GM19035 (cell line): ENCODE results near the gene ITGA2.
A peak's percentile ranks its signal among the peaks of the same experiment; 100 is the strongest.
"Not testable (repeated sequence)": the region's sequence is repeated elsewhere in the genome, so short reads cannot be mapped to it uniquely, and the experiment has no call there.

Experiments
- ATAC-seq: cut with Tn5 transposase; IDR thresholded peaks from one replicate; pipeline ENCODE4 v1.9.1; 2021; ENCODE audit not compliant: unreplicated experiment

Gene ITGA2

DNA sequence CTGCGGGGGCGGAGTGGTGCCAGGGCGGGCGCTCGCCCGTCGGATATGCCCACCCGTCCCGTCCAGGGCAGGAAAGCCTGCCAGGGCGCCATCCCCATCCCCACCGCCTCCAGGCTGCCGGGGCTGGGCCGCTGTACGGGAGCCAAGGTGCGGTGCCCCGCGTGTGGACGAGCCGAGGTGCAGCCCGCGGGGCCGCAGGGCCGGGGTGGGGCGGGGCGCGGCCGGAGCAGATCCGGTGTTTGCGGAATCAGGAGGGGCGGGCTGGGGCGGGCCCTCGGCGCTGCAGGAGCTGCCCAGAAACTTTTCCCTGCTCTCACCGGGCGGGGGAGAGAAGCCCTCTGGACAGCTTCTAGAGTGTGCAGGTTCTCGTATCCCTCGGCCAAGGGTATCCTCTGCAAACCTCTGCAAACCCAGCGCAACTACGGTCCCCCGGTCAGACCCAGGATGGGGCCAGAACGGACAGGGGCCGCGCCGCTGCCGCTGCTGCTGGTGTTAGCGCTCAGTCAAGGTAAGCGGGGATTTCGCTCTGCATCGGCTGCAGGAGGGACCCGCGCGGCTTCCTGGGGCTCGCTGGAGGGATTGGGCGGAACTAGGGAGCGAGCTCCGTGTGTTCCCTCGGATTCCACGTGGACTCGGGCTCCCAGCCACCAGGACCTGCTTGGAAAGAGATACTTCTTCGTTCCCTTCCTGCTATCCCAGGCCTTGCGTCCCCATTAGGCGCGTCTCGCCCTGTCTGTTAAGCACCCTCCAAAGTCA, at the start of gene ITGA2:
Gene ITGA2, plus strand, starts transcription at position 328 of the 756 bp plus-strand sequence. Its CDS starts 117 bp downstream, at position 445.
- ATAC-seq = peak; percentile 69

DNA sequence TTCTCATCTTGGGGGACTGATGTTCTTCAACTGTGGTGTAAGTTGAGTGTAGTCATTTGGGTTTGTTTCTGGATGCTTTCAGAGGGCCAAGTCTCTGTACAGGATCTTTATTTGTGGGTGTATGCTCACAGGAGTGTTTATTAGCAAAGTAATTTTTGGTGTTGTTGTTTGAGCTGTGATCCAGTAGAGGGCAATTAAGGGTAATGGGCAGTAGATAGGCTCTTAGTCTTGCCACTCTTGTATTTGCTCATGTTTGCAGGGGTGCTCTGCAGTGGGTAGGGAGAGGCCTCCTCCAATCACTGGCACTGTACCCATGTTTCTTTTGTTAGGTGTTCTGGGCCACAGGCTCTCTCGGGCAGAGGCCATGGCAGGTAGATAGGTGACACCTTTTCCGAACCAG, 45.9 kb upstream of the ITGA2 start:
- no peak for ATAC-seq

DNA sequence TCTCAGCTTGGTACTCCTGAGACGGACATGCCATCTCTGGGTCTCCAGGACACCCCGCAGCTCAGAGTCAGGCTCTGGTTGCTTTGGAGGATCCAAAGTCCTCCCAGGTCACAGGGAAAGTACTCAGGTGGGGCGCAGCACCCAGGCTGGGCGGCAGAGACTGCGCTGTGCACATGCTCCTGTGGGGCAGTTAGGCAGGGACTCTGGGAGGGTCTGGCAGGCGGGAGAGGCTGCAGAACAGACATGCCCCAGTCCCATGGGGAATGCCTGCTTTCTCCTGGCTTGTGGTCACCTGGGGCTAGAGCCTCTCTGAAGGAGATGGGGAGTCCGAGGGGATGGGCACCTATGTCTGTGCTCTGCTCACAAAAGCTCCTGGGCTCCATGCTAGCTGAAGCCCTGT, 45.3 kb upstream of the ITGA2 start:
- no peak for ATAC-seq

DNA sequence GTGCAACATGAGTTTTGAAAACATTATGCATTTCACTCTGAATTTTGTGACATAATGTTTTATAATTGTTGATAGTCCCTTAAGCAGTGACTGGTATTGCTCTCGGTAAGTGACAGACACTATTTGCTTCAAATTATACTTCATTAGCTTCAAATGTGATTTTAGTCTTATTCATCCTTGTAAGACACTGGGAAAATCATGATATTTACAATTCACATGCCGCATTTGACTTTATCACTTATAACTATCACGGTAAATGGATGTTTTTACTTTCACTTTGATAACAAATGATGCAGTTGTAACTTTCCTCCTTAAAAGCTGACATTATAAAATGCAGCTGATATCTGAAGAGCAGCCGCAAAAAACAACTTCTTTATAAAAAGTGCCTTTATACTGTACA, 44.1 kb upstream of the ITGA2 start:
- no peak for ATAC-seq

DNA sequence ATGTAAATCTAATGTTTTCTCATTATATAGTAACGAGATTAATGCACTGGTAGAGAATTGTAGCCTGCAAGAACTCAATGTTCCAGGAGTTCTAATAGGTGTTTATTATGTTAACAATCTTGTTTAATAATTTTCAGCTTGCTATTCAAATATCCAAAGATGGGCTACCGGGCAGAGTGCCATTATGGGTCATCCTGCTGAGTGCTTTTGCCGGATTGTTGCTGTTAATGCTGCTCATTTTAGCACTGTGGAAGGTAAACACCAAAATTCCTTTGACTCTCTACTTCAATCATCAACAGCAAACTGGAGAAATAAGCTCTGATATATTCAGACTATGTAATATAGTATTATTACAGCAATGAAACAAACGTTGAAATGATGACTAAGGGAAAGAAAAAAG, 41.9 kb upstream of the ITGA2 start:
- no peak for ATAC-seq

DNA sequence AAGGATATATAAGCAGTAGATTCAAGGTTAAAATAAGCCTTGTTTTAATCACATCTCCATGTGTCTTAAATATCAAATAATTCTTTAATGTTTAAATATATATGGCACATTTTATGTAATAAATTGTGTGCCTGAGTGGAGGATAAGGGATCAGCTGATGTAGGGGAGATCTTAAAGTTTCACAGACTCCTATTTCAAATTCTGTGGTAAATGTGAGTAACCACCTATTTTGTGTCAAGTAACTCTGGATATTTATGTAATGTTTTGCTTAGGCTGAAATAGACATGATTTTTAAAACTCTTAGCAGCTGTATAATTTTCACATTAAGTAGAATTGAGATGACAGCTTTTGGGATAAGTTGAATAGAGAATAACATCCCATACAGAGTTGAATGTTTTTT, 41.3 kb upstream of the ITGA2 start:
- ATAC-seq = no peak

DNA sequence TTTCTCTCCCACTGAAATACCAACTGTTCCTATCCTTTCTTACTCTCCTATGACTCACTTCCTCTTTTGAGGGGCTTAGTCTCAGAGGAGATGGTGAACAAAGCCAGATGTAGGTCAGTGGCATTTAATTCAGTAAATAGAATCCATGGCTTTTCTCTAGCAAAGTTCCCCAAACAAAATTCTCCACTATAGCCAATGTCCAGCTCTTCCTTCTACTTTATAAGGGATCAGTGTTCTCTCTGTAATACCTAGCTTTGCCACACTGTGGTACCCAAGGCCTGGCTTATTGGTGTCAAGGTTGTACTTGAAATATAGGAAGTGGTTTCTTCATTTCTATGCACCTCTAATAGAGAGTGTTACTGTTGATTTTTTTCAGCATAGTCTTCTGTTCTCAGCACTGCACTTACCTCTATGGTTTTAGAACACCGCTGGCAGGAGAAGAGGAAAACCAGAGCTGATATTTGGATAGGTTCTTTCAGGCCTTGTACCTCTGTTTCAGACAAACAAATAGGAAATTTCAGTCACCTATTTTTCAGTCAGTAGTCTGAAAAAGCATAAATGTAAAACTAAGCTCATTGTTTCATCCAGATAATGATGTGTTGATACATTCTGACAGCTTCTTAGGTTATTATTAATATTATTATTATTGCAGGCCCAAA, 40.6 kb upstream of the ITGA2 start:
- ATAC-seq = peak; percentile 99

DNA sequence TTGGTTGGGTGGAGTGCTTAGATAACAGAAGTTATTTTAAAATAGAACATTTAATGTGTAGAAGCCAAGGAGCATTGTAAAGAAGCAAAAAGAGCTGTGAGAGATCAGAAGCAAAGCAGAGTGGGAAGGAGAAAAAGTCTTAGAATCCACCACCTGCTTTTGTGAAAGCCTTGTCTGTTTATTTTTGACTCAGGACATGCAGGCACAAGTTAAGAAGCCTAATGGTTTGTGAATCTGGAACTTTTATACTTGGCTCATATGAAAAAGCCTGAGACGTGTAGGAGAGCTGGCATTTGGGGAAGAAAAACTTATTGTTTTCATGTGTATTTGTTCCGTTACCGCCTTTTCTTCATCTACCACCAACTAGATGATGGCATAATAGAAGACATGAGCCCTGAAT, 38.5 kb upstream of the ITGA2 start:
- no peak for ATAC-seq

DNA sequence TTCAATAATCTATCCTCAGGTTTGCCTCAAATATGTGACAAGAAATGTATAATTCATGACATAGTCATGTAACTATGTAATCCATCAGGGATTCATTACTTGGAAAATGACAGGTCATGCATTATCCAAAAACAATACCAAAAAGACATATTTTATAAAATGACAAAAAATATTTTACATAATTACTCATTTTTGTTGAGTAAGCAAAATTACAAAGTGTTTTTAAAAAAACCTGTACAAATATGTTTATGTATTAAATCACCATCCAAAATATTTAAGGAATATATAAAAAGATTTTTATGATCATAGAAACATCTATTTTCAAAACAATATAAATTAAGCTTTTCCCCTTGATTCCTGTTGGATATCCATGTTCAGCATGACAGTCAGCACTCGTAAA, 36.7 kb upstream of the ITGA2 start:
- ATAC-seq = no peak

DNA sequence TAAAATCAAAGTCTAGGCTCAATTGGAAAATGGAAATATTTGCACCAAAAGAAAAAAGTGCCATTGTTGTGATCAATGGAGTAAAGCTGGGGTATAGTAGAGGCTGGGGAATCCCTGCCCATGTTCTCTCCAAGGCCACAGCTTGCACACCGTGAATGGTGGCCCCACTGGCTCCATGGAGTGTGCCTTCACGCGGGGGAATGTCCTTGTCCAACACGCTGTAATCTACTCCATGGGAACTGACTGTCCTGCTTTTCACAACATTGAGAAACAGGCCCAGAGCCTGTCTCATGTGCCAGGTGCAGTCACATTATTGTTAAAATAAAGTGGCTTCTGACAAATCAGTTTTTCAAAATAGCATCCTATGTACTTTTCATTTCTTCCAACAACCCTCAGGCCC, 33.1 kb upstream of the ITGA2 start:
- ATAC-seq = no peak

DNA sequence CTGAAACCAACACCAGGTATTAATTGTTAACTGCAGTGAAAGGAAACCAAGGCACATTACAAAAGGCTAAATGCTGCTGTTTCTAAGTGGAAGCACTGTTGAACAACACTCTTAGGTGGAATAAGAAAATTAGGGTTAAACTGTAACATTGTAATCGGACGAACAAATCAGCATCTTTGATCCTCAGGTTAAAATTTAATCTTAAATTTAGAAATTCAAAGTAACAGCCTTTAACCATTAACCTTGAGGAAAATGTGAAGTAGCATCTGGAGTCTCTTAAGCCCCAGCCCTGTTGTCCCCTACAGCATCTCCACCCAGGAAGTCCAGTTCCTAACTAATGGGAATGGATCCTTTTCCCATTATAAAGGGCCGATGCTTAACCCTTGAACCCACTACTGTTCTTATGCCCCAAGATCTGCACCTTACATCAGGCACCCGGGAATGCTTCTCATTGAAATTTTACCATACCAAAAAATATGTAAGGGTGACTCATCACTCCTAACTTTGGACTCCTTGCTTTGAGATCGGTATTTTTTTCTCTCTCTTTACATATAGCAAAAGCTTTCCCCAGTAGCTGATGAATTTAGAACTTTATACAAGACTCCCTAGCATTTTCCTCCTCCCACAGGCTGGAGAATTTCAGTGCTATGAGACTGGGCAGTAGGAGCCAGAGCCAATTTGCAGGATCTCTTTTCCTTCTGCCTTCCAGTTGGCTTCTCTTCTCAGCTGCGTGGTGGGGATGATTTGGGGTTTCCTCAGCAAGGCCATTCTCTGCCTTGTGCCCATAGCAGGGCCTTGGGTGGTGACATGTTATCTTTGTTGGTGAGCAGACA, 32.0 kb upstream of the ITGA2 start:
- ATAC-seq = no peak

DNA sequence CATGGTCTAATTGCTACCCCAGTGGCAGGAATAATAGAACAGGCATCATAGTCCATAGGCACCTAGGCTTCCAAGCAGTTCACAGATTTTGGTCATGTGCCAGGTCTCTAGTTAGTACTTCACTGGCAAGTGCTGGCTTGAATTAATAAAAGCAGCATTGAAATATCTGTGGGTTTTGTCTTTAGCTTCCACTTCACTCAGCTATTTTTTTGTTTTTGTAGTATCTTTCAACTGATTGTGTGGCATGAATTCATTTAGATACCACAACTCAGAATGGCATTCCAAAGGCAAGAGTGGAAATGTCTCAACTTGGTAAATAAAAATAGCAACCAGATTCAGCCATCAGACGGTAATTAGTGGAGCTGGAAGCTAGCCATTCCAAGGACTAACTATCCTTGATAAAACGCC, 27.9 kb upstream of the ITGA2 start:
- no peak for ATAC-seq

DNA sequence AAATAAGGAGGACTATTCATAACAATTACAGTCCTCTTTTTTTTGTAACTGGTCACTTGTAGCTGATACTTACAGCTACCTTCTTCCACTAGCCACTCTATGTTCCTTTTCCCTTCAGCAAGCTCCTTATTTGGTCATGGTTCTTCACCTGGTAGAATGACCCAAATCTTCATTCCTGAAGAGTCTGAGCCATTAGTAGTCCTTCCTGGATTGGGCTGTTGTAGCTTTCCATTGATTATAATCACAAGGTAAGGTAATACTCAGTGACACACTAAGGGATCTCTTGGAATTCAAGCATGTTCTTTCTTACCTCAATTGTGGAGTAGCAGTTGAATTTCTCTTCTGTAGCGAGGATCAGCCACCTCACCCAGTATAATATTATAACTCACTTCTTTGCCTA, 25.5 kb upstream of the ITGA2 start:
- no peak for ATAC-seq

DNA sequence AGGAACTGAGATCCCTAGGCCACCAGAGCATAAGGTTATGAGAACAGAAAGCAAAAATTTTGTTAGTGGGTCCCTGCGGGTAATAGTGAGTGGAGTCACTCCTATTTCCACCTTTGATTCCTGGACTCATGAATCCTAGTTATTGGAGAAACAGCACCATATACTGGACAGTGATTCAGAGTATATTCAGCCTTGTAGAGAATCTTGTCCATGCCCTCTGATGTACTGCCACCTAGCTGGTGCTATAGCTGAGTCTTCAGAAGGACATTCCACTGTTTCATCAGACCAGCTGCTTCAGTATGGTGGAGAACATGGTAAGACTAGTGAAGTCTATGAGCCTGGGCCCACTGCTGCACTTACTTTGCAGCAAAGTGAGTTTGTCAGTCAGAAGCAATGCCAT, 25.0 kb upstream of the ITGA2 start:
- ATAC-seq = no peak

DNA sequence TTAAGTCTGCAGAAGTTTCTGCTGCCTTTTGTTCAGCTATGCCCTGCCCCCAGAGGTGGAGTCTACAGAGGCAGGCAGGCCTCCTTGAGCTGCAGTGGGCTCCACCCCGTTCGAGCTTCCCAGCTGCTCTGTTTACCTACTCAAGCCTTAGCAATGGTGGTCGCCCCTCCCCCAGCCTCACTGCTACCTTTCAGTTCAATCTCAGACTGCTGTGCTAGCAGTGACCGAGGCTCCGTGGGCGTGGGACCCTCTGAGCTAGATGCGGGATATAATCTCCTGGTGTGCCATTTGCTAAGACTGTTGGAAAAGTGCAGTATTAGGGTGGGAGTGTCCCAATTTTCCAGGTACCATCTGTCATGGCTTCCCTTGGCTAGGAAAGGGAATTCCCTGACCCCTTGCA, 13.0 kb upstream of the ITGA2 start:
- ATAC-seq = not testable (repeated sequence)

DNA sequence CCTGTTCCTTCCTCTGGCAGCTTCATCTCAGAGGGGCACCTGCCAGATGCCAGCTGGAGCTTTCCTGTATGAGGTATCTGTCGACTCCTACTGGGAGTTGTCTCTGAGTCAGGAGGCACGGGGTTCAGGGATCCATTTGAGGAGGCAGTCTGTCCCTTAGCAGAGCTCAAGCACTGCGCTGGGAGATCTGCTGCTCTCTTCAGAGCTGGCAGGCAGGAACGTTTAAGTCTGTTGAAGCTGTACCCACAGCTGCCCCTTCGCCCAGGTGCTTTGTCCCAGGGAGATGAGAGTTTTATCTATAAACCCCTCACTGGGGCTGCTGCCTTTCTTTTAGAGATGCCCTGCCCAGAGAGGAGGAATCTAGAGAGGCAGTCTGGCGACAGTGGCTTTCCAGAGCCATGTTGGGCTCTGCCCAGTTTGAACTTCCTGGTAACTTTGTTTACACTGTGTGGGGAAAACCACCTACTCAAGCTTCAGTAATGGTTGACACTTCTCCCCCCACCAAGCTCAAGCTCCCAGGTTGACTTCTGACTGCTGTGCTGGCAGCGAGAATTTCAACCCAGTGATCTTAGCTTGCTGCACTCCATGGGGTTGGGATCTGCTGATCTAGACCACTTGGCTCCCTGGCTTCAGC, 11.8 kb upstream of the ITGA2 start:
- ATAC-seq = no peak

DNA sequence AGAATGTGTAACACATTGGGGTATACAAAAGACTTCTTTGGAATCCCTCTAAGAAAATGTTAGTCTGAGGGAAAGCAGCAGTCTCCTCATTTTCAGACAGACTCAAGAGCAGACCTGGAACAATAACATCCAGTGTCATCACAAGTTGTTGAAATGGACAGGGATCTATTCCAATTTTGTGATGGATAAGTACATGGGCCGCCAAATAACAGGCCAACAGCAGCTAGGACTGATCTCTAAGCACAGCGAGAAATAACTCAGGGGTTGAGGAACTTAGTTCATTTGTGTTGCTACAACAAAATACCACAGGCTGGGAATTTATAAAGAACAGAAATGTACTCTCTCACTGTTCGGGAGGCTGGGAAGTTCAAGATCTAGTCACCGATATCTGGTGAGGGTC, 7.6 kb upstream of the ITGA2 start:
- no peak for ATAC-seq

DNA sequence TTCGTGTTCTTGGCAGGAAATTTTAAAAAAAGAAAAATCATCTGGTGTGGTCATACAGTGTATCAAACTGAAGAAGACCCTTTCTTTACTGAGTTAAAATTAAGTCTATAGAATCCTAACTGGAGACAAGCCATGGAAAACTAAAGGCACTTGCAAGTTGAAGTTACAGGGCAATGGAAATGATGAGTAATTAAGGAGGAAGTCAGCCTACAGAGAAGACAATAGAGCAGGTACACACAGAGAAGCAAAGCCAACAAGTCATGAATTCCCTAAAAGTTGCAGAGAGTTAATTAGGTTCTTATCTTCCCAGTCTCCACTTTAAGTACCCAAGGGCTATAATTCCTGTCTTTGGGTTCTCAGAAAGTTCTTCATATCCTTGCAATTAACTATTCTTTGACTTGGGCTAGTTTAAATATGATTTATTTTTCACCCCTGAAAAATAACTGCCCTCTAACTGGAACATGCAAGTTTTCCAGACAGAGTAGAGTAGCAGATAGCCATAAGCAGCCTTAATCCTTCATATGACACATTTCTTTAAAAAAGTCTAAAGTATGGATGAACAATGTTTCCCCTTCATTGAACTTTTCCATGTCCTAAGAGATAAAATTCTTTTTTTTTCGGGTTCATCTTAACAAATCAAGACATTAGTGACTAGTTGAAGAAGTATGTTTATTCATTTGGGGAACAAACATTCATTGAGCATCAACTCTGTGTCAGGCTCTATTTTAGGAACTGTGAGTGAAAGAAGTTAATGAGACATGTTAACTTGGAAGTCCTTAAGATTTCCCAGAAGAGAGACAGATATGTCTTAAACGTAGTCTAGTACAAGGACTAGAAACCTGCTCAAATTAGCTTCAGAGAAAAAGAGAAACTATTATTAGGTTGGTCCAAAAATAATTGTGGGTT, 5.2 kb upstream of the ITGA2 start:
- ATAC-seq = no peak

DNA sequence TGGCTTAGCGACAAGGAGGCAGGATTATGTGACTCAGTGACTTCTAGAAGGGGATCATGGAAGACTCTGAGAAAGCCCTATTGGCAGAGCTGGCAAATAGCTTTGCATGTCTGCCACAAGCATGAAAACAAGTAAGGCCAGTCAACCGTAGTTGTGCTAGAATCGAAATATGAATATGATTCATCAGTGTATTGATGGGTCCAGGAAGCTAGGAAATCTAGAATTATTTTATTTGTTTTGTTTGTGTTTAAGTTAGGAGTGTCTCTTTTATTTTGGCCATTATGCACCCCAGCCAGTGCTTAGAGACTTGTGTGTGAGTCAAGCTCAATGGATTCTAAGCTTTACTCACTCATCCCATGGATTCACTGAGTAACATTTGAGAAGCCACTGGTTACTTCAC, 3.8 kb upstream of the ITGA2 start:
- ATAC-seq = no peak

DNA sequence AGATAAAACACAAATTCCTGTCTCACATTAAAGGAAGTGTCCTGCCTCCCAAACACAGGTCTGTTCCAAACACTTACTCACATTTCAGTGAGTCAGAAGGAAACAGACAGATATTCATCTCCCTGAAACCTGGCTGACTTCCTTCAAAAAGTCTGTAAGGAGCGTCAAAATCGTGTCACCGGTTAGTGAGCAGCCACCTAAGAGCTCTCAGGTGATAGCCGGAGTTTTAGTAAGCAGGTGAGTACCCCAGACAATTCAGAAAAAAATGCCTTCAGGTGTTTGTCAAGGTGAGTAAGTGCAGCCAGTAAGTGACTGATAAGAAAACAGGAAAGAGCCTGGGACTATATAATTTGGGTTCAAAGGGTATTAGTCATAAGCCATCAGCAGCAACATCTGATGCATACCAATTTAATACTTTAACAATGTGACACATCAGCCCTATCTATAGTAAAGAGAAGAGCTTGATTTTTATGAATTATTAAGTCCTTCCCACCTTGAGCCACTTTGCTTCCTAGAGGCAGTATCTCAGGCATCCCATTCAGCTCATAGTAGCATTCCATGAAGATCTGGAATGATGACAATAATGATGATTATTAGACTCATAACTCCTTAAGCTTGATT, 1.3 kb upstream of the ITGA2 start:
- ATAC-seq = no peak
